Epithelial cell of esophagus (primary cell): ENCODE results near the gene RBMS3.

ENCODE experiments used
- DNase-seq: peaks from one replicate; pipeline ENCODE4 v3.0.0; 2010; ENCODE audit warnings: low read depth
- H3K4me3 ChIP-seq: 2 replicates; pipeline ENCODE4 v1.5.1; 2011; ENCODE audit warnings: mild to moderate bottlenecking, low read length, control low read depth
- TF ChIP-seq, protein P1 (sequence below): IDR thresholded peaks from 2 replicates; pipeline ENCODE4 v1.5.1; 2011; ENCODE audit warnings: low read depth, mild to moderate bottlenecking, low read length, control low read depth, inconsistent platforms; ENCODE audit not compliant: insufficient read depth; ENCODE audit errors: missing control alignments

Gene RBMS3

DNA sequence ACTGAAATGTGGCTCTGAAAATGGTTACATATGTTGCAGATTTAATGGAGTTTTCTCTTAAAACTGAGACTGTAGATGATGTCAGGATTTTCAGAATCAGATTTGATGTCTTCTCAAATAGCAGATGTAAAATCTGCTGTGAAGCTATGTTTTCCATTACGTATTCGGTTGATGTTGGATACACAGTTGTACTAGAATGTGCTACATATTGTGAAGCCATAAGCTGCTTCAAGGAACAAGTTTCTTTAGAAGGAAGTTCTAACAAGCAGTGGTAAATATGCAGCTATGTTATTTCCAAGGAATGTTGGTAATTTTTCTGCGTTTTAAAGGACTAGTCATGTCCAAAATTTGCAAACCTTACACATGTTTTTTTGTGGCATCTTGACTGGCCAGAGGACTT is 197.7 kb downstream of the RBMS3 start:
- no peak overlapping the region for H3K4me3 ChIP-seq
- TF ChIP-seq, protein P1, sequence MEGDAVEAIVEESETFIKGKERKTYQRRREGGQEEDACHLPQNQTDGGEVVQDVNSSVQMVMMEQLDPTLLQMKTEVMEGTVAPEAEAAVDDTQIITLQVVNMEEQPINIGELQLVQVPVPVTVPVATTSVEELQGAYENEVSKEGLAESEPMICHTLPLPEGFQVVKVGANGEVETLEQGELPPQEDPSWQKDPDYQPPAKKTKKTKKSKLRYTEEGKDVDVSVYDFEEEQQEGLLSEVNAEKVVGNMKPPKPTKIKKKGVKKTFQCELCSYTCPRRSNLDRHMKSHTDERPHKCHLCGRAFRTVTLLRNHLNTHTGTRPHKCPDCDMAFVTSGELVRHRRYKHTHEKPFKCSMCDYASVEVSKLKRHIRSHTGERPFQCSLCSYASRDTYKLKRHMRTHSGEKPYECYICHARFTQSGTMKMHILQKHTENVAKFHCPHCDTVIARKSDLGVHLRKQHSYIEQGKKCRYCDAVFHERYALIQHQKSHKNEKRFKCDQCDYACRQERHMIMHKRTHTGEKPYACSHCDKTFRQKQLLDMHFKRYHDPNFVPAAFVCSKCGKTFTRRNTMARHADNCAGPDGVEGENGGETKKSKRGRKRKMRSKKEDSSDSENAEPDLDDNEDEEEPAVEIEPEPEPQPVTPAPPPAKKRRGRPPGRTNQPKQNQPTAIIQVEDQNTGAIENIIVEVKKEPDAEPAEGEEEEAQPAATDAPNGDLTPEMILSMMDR: no peak
- no peak for DNase-seq

- DNase-seq: no peak
- H3K4me3 ChIP-seq: no peak overlapping the region
- TF ChIP-seq, protein P1: no peak
Observed at GRCh38 chr3:29481249-29481648, 200.4 kb downstream of the RBMS3 start.

DNA sequence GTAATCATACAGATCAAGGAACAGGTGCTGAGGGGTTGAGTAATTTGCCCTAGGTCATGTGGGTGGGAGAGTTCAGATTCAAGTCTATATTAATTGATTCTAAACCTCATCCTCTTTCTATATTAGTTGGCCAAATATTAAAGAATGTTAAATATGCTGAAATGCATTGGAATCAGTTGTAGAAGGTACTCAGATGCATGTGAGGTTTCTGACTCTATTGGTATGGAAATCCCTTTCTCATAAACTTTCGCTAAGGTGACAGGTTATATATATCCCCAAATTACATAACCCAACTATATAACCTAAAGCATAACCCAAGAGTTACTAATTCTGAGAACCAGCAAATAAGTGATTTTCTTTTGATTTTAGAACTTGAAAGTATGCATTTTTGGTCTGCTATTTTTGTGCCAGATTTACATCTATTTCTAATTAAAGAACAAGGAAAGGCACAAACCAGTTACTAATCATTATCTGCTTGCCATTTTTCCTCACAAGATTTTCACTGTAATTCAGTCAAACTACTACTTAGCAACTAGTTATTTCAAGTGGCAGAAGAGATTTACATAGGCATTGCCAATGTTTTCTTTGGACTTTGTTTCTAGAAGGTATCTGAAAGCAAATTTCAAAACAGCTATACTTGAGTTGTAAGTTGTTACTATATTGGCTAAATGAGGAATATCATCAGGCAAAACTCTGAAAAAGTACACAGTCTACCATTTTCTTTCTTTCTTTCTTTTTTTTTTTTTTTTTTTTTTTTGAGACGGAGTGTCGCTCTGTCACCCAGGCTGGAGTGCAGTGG is 201.3 kb downstream of the RBMS3 start:
- DNase-seq: no peak
- TF ChIP-seq, protein P1: no peak
- no peak overlapping the region for H3K4me3 ChIP-seq

DNA sequence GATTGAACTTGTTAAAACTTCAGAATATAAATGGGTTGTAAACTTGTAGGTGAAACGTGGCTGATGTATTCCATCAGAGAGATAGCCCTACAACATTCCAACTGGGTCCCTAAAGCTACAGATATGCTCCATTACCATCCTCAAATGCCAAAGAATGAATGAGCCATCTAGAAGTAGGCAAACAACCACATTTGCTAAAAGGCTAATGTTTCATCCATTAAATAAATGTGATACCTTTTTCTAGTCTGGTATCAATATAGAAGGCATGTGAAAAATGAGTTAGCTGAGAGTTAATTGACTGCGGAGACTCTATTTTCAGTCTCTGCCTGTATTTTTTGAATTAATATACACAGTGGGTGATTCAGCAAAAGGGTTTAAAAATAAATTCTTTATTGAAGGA is 203.8 kb downstream of the RBMS3 start:
- TF ChIP-seq, protein P1: no peak
- DNase-seq: no peak
- H3K4me3 ChIP-seq: no peak overlapping the region

GRCh38 chr3:29486096-29486495 is 205.2 kb downstream of the RBMS3 start:
- TF ChIP-seq, protein P1: no peak
- no peak overlapping the region for H3K4me3 ChIP-seq
- peak; percentile 92 for DNase-seq

DNA sequence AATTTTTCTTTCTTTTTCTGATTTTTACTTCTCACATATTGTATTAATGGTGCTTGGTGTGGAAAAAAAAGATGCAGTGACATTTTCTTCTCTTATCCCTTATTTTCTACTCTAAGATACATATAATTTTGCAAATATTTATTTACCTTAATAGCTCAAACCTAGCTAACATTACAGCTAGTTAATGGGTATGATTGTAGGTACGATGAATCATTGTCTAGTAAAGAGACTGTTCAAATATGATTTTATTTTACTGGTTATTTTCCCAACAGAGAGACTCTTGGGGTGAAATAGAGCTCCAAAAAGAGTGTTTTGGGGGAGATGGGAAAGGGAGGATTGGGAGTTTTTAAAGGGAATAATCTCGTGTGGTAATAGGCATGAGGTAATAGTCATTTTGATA is 206.0 kb downstream of the RBMS3 start:
- DNase-seq: no peak
- H3K4me3 ChIP-seq: no peak overlapping the region
- TF ChIP-seq, protein P1: no peak

DNA sequence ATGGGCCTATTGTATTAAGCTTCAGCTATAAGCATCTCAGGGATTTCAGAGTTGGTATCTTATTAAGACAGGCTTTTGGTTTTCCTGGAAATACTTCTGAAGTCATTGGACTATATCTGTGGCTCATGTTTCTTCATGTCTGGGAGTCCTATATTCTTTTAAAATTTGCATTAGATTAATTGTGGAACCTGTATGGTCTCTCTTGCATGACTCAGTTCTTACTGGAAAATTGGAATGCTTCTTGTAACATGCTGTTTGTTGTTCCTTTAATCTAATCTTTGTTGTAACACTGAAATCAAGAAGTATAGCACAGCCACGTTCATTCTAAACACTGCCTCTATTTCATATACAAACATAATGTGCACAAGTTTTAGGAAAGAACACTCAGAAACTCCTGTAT is 208.1 kb downstream of the RBMS3 start:
- TF ChIP-seq, protein P1: no peak
- peak; percentile 72 for DNase-seq
- no peak overlapping the region for H3K4me3 ChIP-seq
